Testis (tissue), 3 donors: ENCODE data around the gene SLC22A23. TPM values are rescaled to one million over a fixed set of nuclear protein-coding genes. Genes with fewer than 3 reads are reported as not detected.

ENCODE experiments used
- DNase-seq: peaks from one replicate; pipeline ENCODE4 v3.0.0-alpha.2; 2019
- H3K27ac ChIP-seq, 2 donors: fragments of 200-600 bp; sonication (generic); one replicate each; pipeline ENCODE4 v1.5.1; 2019
- H3K27me3 ChIP-seq: fragments of 200-600 bp; sonication (generic); one replicate; pipeline ENCODE4 v1.5.1; 2019
- H3K36me3 ChIP-seq: fragments of 200-600 bp; sonication (generic); one replicate; pipeline ENCODE4 v1.5.1; 2017; ENCODE audit warnings: low read depth; ENCODE audit errors: missing control alignments
- H3K4me1 ChIP-seq: fragments of 200-600 bp; sonication (generic); one replicate; pipeline ENCODE4 v1.5.1; 2019
- H3K4me3 ChIP-seq, 2 donors: fragments of 200-600 bp; sonication (generic); one replicate each; pipeline ENCODE4 v1.5.1; 2017 to 2019
- H3K9me3 ChIP-seq: fragments of 200-600 bp; sonication (generic); one replicate; pipeline ENCODE4 v1.5.1; 2017
- POLR2A ChIP-seq: fragments of 450-650 bp; IDR thresholded peaks from one replicate; pipeline ENCODE4 v1.6.1; 2017; ENCODE audit warnings: antibody characterized with exemption, mild to moderate bottlenecking, moderate library complexity
- WGBS, 2 donors: methylation state at CpG; one replicate each; pipeline ENCODE4 v1.1.5; 2018; 5-methylcytosine and 5-hydroxymethylcytosine counted together
- intact Hi-C: fragments of 100-400 bp; cut with DNase I; formaldehyde crosslinking; loops from one replicate; pipeline ENCODE4 v1.15.1; 2023; ENCODE audit warnings: low total_unique reads
- polyA plus RNA-seq: library from polyadenylated mRNA; stranded (reverse); fragments of 350-450 nt; fragmentation: Illumina TruSeq; extraction: RNeasy Lipid Tissue Mini Kit (QIAGEN cat#74804); gene quantifications from one replicate; pipeline ENCODE4 v1.2.3, GENCODE V29; 2014; ENCODE audit warnings: low read depth, low replicate concordance; ENCODE audit not compliant: insufficient read depth
- total RNA-seq, 2 donors: library from RNA; depleted of rRNA; stranded (reverse); fragments of >200 nt; gene quantifications; one replicate each; pipeline ENCODE4 v1.2.3, GENCODE V29; 2016
- TF ChIP-seq, protein P1 (sequence below), 3 experiments: fragments of 450-650 bp in 2 of 3; fragments of 200-600 bp in 1 of 3; sonication (generic) in 1 of 3; IDR thresholded peaks; one replicate each; pipeline ENCODE4 v1.5.1; 2016 to 2019; ENCODE audit warnings: antibody characterized with exemption in 3 of 3, mild to moderate bottlenecking in 2 of 3, moderate library complexity in 1 of 3

The SLC22A23 gene
- total and polyA plus RNA-seq, 3 donors from 2014 or later, result 9.0 to 20.9 (median 14.9) TPM

DNA sequence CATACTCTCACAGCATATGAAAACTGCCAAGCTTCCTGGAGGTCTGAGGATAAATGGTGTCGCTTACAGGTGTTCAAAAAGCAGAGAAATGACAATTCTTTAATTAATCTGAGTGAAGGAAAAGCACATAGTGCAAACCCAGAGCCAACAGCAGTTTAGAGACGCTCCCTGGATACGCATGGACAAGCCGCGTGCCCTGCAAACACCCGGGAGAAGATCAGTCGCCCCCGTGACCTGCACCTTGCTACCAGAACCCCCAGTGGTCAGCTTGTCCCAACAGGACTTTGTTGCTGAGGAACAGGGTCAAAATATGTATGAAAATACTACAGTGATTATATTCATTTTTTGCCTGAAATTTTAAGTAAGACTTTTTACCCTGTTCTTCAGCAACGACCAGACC is 104.2 kb downstream of the SLC22A23 start:
- no peak for DNase-seq
- H3K9me3 ChIP-seq, result no peaks in the 10 kb centered on the region
- 78 to 80% methylated on average over 9 of the region's 9 CpGs for WGBS, 2 donors
- peaks cover 17% of the 10 kb centered on the region for H3K4me1 ChIP-seq
- H3K4me3 ChIP-seq, result no peak overlapping the region
- TF ChIP-seq POLR2A, result no peak
- TF ChIP-seq, protein P1, sequence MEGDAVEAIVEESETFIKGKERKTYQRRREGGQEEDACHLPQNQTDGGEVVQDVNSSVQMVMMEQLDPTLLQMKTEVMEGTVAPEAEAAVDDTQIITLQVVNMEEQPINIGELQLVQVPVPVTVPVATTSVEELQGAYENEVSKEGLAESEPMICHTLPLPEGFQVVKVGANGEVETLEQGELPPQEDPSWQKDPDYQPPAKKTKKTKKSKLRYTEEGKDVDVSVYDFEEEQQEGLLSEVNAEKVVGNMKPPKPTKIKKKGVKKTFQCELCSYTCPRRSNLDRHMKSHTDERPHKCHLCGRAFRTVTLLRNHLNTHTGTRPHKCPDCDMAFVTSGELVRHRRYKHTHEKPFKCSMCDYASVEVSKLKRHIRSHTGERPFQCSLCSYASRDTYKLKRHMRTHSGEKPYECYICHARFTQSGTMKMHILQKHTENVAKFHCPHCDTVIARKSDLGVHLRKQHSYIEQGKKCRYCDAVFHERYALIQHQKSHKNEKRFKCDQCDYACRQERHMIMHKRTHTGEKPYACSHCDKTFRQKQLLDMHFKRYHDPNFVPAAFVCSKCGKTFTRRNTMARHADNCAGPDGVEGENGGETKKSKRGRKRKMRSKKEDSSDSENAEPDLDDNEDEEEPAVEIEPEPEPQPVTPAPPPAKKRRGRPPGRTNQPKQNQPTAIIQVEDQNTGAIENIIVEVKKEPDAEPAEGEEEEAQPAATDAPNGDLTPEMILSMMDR (IDR thresholded peaks at IDR 0.05), result no peak
- H3K27me3 ChIP-seq, result no peaks in the 10 kb centered on the region
- H3K36me3 ChIP-seq, result no peaks in the 10 kb centered on the region
- intact Hi-C loops, result no loop called here
- no peak overlapping the region for H3K27ac ChIP-seq

DNA sequence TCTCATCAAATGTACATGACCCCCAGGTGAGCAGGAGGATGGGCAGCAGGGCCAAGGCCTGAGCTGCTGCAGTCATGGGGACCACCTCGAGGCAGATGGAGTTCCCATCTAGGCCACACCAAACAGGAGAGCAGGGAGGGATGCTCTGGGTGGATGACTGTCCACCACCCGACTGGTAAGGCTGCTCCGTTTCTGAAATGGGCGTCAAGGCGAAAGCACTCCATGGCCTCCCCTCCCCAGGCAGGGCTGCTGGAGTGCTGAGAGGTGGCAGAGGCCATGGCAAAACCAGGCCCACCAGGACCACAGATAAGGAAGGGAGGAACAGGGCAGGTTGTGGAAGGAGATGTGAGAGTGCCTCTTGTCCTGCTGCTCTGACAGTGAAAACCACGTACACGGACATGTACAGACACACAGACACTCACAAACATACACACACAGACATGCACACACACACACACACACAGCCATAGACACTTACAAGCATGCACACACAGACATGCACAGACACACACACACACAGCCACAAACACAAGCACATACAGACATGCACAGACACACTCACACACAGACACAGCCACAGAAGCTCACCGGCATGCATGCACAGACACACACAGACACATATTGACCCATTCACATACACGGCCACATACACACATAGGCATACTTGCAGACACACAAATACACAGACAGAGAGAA is 104.9 kb downstream of the SLC22A23 start:
- no peaks in the 10 kb centered on the region for H3K9me3 ChIP-seq
- no peak for TF ChIP-seq POLR2A
- TF ChIP-seq, protein P1 (IDR thresholded peaks at IDR 0.05), result no peak
- DNase-seq, result no peak
- peaks cover 15% of the 10 kb centered on the region for H3K4me1 ChIP-seq
- no peaks in the 10 kb centered on the region for H3K36me3 ChIP-seq
- no peak overlapping the region for H3K4me3 ChIP-seq
- H3K27me3 ChIP-seq, result no peaks in the 10 kb centered on the region
- intact Hi-C loops, result no loop called here
- 90 to 91% methylated on average over 7 to 9 of the region's 9 CpGs for WGBS, 2 donors
- H3K27ac ChIP-seq, result no peak overlapping the region

DNA sequence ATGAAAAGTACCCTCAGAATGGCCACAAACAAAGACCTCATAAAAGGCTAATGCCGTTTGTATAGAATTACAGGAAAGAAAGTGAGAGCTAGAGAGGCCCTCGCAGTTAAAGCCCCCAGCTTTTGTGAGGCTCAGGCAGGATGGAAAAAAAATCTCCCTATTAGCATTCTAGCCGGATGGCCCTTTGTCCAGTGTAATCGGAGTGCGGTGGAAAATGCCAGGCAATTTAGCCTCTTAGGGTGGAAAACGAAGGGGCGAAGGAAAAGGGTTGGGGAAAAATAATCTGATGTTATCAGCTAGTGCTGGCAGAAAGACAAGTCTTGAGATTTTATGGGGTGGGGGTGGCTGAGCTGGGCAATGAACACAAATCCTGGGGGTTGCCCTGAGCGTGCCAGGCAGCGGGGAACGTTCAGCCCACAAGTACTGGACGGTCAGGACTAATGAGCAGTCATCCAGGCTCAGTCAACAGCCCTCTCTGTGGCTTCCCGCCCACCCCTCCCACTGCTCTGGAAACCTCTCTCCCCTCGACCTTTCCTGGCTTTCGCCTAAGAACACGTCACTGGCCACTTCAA is 105.7 kb downstream of the SLC22A23 start:
- no peak for DNase-seq
- no peak for TF ChIP-seq POLR2A
- TF ChIP-seq, protein P1 (IDR thresholded peaks at IDR 0.05), result no peak
- no peaks in the 10 kb centered on the region for H3K36me3 ChIP-seq
- H3K9me3 ChIP-seq, result no peaks in the 10 kb centered on the region
- 71 to 77% methylated on average over 14 to 15 of the region's 15 CpGs for WGBS, 2 donors
- H3K4me3 ChIP-seq, result no peak overlapping the region
- H3K27me3 ChIP-seq, result no peaks in the 10 kb centered on the region
- peaks cover 10% of the 10 kb centered on the region for H3K4me1 ChIP-seq
- intact Hi-C loops, result no loop called here
- no peak overlapping the region for H3K27ac ChIP-seq

DNA sequence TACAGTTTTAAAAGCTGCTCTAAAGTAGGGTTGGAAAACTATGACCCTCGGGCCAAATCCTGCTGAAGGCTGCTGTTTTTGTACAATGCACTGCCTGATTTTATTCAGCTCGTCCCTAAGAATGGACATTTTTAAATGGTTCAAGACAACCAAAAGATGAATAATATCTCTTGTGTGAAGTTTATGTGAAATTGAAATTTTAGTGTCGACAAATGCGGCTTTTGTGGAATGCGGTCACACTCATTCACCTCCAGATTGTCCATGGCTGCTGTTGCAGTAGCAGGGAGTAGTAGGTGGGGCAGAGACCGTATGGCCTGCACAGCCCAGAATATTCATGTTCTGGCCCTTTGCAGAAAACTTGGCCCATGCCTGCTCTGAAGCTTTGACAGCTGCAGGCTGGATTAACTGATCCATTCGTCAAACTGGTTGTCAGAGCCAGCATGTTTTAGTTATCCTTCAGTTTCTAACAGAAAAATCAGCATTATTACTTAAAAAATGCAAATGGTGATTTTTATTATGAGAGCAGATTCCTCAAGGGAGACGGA is 106.5 kb downstream of the SLC22A23 start:
- Histone ChIP-seq H3K27me3 (no peaks in the 10 kb centered on the region), H3K4me1 (peaks cover 7% of the 10 kb centered on the region), H3K36me3 (no peaks in the 10 kb centered on the region), H3K9me3 (no peaks in the 10 kb centered on the region), H3K27ac (no peak overlapping the region), H3K4me3 (no peak overlapping the region)
- DNase-seq, result no peak
- 74 to 75% methylated on average over 8 of the region's 8 CpGs for WGBS, 2 donors
- TF ChIP-seq POLR2A, result no peak
- intact Hi-C loops, result no loop called here

DNA sequence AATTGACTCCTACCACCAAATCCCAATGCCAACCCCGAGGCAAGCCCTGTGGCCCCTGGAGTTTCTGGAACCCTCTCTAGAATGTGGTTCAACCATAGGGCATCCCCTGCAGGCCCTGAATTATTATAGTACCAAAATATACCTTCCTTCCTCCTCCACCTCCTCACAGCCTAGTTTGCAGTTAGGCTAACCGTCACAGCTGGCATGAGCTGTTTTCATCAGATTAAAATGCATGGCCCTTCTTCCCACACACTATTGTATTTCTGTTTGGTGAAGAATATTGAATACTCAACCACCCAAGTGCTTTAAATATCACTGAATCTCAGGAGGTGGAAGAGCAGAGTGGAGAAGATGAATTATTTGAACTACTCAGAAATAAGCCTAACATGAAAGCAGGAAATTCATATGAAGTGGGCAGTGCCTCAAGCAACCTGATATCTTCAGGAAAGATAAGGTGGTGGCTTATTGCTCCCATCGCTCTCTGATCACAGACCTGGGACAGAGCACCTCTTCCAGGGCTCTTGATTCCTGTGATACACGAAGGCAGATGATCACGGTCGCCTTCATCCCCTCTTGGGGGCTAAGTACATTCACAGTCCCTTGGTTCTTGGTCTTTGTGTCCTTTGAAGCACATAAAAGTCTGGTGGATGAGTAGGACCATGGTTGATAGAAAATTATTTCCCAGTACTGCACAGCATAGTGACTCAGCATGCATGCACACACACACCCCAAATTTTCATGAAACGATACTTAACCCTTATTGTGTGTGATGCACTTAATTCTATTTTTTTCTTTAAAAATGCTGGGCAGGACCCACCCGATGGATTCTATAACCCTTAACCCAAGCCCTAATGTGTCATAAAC is 107.2 kb downstream of the SLC22A23 start:
- no peak for TF ChIP-seq POLR2A
- TF ChIP-seq, protein P1 (IDR thresholded peaks at IDR 0.05), result no peak
- no peak for DNase-seq
- Histone ChIP-seq H3K4me1 (no peaks in the 10 kb centered on the region), H3K27ac (no peak overlapping the region), H3K36me3 (no peaks in the 10 kb centered on the region), H3K4me3 (no peak overlapping the region), H3K9me3 (no peaks in the 10 kb centered on the region), H3K27me3 (no peaks in the 10 kb centered on the region)
- intact Hi-C loops, result no loop called here
- WGBS, 2 donors, result 82 to 85% methylated on average over 8 of the region's 8 CpGs
